LNCAP (cell line): ENCODE data around the gene CYP4B1.

ENCODE experiments used
- TF ChIP-seq, protein P1 (sequence below): fragments of 450-650 bp; IDR thresholded peaks from 2 replicates; pipeline ENCODE4 v1.5.1; 2017; ENCODE audit warnings: mild to moderate bottlenecking

CYP4B1 gene

DNA sequence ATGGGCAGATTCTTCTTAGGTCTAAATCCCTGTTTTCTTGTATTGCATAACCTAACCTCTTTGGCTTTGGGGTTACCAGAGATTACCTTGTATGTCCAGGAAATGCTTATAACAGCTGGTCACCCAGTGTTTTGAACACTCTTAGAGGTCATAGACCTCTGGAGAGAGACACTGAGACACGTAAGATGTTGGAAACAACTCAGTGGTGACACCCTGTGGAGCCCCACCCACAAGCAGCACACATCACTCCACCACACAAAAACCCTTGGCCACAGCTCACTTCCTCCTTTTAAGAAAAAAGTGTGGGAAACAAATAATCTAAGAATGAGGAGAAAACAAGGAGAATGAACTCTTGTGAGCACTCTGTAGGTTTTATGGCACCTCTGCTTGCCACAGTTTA, 26.3 kb upstream of the CYP4B1 start:
- TF ChIP-seq, protein P1, sequence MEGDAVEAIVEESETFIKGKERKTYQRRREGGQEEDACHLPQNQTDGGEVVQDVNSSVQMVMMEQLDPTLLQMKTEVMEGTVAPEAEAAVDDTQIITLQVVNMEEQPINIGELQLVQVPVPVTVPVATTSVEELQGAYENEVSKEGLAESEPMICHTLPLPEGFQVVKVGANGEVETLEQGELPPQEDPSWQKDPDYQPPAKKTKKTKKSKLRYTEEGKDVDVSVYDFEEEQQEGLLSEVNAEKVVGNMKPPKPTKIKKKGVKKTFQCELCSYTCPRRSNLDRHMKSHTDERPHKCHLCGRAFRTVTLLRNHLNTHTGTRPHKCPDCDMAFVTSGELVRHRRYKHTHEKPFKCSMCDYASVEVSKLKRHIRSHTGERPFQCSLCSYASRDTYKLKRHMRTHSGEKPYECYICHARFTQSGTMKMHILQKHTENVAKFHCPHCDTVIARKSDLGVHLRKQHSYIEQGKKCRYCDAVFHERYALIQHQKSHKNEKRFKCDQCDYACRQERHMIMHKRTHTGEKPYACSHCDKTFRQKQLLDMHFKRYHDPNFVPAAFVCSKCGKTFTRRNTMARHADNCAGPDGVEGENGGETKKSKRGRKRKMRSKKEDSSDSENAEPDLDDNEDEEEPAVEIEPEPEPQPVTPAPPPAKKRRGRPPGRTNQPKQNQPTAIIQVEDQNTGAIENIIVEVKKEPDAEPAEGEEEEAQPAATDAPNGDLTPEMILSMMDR: no peak

DNA sequence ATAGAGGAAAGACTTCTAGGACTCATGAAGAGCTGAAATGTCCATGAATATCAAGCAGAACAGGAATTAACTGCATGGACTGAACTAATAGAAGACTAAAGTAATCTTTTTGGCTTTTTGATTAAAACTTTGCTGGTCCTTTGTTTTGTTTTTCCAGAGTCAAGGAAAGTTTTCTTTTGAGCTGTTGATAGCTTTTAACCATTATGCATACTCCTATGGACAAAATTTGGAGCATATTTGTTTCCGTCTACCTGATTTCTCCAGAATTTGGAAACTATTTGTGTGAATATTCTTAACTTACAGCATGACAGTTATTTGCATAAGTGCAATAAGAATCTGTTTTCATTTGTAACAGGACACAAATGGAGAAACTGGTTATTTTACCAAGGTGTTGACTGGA, 24.5 kb upstream of the CYP4B1 start:
- TF ChIP-seq, protein P1: no peak

DNA sequence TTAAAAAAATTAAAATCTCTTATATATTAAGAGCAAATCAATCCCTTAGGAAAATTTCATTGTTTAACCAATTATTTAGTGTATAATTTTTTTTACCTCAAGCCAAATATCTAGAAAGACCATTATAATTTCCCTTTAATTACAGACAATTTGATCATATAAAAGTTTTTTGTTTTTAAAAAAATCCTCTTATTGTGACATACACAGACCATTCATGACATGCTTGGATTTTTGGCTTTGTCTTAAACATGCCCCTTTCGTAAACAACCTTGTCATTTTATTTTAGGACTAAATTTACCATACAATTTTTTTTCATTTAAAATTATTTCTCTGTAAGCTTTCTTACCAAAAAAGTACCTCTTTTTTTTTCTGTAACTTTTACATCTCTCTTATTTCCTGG, 14.2 kb upstream of the CYP4B1 start:
- TF ChIP-seq, protein P1: no peak

DNA sequence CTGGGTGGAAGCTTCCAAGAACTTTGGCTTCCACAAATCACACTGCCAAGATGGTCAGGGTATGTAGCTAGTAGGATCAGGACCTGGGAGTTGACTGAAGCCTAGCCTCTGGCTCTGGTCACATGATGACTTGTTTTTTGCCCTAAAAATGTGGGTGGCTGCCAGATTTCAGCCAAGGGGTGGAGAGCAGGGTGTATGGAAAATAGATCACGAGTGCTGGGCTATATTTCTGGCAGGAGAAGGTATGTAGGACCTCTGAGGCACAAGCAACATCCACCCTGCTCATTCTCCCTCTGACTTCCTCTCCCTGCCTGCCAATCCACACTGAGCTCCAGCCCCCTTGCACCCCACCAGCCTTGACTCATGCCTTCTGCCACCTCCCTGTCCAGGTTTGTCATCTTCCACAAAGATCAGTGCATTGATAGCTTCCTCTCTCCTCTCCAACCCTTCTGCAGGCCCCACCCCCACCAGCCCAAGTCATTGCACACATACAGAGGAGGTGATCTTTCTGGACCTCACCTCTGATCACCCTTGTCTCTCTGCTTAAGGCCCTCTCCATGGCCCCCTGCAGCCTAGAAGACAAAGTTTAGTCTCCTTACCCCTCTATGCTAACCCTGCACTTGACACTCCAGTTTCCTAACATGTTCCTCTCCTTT, 8.3 kb upstream of the CYP4B1 start:
- TF ChIP-seq, protein P1: no peak

DNA sequence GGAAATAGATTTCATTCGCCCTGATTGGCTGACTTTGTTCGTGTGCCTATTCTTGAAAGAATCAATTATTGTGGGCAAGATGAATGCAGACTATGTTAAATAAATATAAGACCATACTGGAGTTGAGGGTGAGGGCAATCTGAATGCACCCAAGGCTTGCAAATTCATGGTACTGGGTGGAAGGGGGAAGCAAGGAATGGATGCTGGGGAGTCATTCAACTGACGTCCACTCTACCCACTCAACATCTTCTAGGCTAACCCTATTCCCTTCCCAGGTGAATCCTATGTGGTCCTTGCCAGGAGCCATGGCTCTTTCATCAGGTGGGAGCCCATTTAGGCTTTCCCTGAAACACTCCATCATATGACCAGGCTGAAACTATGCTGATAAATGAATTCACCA, 5.7 kb upstream of the CYP4B1 start:
- TF ChIP-seq, protein P1: no peak

DNA sequence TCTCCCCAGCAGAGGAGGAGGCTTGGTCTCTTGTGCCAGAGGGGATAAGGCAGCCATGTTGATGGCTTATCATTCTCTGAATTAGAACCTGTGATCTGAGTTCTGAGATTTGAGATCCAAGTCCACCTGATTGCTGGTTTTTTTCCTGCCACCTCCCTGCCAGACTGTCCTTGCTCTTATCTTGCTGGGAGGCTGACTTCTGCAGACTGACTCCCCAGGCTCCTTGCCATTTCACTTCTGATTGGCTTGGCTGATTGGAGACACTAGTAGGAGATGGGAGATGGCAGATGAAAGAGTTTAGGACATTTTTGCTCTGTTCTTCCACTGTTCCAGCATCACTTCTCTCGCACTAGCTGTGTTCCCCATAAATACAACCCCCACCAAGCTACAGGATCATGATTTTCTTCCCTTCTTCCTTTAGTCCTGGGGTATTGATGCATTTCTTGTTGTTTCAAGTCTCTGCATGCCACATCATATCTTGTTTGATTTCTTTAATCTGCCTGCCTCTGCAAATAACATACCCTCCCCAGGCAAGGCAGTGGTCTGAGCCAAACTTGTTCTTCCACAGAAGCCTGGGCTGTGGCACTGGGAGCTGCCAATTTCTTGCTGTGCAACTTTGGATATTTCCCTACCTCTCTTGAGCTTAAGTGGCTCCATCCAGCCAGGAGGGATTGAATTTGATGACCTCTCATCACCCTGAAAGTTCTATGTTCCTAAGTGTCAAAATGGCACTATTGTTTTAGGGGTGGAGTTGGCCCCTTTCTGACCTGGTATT, 963 bp upstream of the CYP4B1 start:
- TF ChIP-seq, protein P1: no peak

DNA sequence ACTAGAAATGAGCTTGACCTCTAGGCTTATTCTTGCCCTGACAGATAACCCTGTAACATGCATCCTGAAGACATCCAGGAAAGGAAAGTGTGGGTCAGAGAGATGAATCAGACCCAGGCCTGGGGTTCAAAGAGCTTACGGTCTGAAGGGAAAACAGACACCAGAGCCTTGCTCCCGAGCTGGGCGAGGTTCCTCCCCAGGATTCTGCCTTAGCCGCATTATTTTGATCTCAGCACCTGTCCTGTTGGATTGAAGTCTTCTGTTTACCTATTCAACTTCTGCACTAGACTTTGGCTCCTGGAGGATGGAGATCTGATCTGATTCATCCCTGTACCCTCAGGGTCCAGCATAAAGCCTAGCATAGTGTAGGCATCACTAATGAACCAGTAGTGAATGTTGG, 1.9 kb downstream of the CYP4B1 start:
- TF ChIP-seq, protein P1: no peak
